ENCODE measurements around the gene HSBP1L1.

GRCh38 chr18:79979843-79980242 lies 15.4 kb downstream of the HSBP1L1 start:
- TF ChIP-seq CTCF (IDR thresholded peaks at IDR 0.05; ENCODE audit: insufficient read depth, low read depth, low read length) (no peak), EZH2 (IDR thresholded peaks at IDR 0.05; ENCODE audit: insufficient read depth, low read length) (no peak)
